HCT116 (cell line): ENCODE results near the gene ZNF777.

ENCODE experiments used
- ATF3 ChIP-seq: IDR thresholded peaks from 2 replicates; pipeline ENCODE4 v1.6.1; 2012
- CTCF ChIP-seq, 3 experiments: fragments of 200-600 bp in 1 of 3; sonication (generic) in 1 of 3; IDR thresholded peaks in 2 of 3; conservative IDR thresholded peaks in 1 of 3; 2 replicates each; pipeline ENCODE4 v1.5.1; 2012 to 2017; ENCODE audit warnings: low read depth in 2 of 3, low read length in 2 of 3, antibody characterized with exemption in 1 of 3, borderline replicate concordance in 1 of 3, control low read depth in 1 of 3, mild to moderate bottlenecking in 1 of 3, mixed read lengths in 1 of 3, mixed run types in 1 of 3, moderate library complexity in 1 of 3; ENCODE audit not compliant: insufficient read depth in 1 of 3
- EZH2 ChIP-seq: fragments of 200-600 bp; sonication (generic); IDR thresholded peaks from 2 replicates; pipeline ENCODE4 v1.6.1; 2017; ENCODE audit warnings: antibody characterized with exemption, mixed run types
- JUND ChIP-seq: IDR thresholded peaks from 2 replicates; pipeline ENCODE4 v1.6.1; 2012
- MAX ChIP-seq: IDR thresholded peaks from 2 replicates; pipeline ENCODE4 v1.6.1; 2012
- POLR2A ChIP-seq: IDR thresholded peaks from 2 replicates; pipeline ENCODE4 v1.7.0; 2011; ENCODE audit warnings: borderline replicate concordance; ENCODE audit not compliant: insufficient read depth, insufficient read length; ENCODE audit errors: extremely low read depth
- POLR2AphosphoS5 ChIP-seq: IDR thresholded peaks from 2 replicates; pipeline ENCODE4 v1.6.1; 2011; ENCODE audit warnings: mild to moderate bottlenecking, low read depth, low read length, moderate library complexity
- REST ChIP-seq: IDR thresholded peaks from 2 replicates; pipeline ENCODE4 v1.6.1; 2012; ENCODE audit warnings: low read depth
- SP1 ChIP-seq: IDR thresholded peaks from 2 replicates; pipeline ENCODE4 v1.6.1; 2012; ENCODE audit warnings: low read depth
- ZBTB33 ChIP-seq: IDR thresholded peaks from 2 replicates; pipeline ENCODE4 v1.6.1; 2011; ENCODE audit warnings: mild to moderate bottlenecking, low read length, moderate library complexity; ENCODE audit not compliant: insufficient replicate concordance; ENCODE audit errors: extremely low read depth

GRCh38 chr7:149454750-149455149, 6.1 kb downstream of the ZNF777 start:
- TF ChIP-seq CTCF (IDR thresholded peaks at IDR 0.05 in 2 of 3, conservative IDR thresholded peaks at IDR 0.05 in 1 of 3; ENCODE audit: borderline replicate concordance in 1 of 3, insufficient read depth in 1 of 3, low read depth in 2 of 3, low read length in 2 of 3) (no peak), EZH2 (no peak), POLR2A (no peak), MAX (no peak), ZBTB33 (no peak), ATF3 (no peak), POLR2AphosphoS5 (no peak), JUND (no peak), SP1 (no peak), REST (no peak)
